ENCODE measurements around the gene SEH1L.
A peak's percentile ranks its signal among the peaks of the same experiment; 100 is the strongest.
"Not testable (repeated sequence)": the region's sequence is repeated elsewhere in the genome, so short reads cannot be mapped to it uniquely, and the experiment has no call there.

Gene SEH1L

DNA sequence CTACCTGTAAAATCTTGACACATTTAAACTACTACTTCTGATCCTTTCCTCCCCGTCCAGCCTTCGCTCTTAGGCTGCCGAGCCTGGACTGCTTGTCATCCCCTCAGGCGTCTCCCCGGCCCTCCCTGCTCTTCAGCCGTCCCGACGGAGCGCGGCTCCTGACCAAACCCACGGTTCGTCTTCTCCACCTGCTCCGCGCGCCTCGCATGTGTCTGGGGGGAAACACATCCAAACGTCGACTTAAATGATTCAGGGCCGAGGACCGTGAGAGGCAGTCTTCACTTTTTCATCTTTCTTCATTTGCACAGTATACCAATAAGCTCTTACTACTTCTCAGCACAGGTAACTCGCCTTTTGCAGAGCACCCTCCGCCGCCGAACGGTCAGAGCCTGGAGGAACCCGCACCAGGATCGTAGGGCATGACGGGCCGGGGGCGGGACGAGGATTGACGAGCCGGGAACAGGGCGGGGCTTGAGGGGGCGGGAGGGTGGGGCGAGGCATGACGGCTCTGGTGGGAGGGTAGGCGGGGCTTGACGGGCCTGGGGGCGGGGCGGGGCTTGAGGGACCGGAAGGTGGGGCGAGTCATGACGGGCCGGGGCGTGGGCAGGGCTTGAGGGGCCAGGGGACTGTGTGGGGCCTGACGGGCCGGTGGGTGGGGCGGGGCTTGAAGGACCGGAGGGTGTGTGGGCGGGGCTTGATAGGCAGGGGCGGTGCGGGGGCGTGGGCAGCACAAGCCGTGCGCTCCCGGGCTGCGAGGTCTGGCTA lies at the start of gene SEH1L:
SEH1L (plus strand) TSS at position 727 of the 765 bp plus-strand sequence. CDS start 111 bp downstream, outside the sequence.
- peak within 1 kb of the TSS; percentile 94 for H3K9ac ChIP-seq (ENCODE audit: low read depth in 1 of 2, low read length in 2 of 2)
- H3K36me3 ChIP-seq (ENCODE audit: control insufficient read depth in 2 of 2, insufficient read depth in 2 of 2, low read length in 2 of 2), result no peaks in the 10 kb centered on the region
- H3K9me3 ChIP-seq (ENCODE audit: control insufficient read depth in 2 of 2, low read length in 2 of 2), result no peaks in the 10 kb centered on the region
- H3K4me1 ChIP-seq (ENCODE audit: control insufficient read depth in 2 of 2, insufficient read depth in 2 of 2, low read length in 2 of 2), result peaks cover 10 to 17% of the 10 kb centered on the region in 2 donors
- H3K27me3 ChIP-seq (ENCODE audit: control insufficient read depth in 2 of 2, insufficient read depth in 2 of 2, low read length in 2 of 2), result no peaks in the 10 kb centered on the region
- peak within 1 kb of the TSS; percentile 88 to 91 for H3K4me3 ChIP-seq (ENCODE audit: low read length in 2 of 2)
- peak within 1 kb of the TSS; percentile 99 for H3K27ac ChIP-seq (ENCODE audit: low read depth in 2 of 2, low read length in 2 of 2)

- H3K9me3 ChIP-seq (ENCODE audit: control insufficient read depth in 2 of 2, low read length in 2 of 2); H3K36me3 ChIP-seq (ENCODE audit: control insufficient read depth in 2 of 2, insufficient read depth in 2 of 2, low read length in 2 of 2); H3K4me1 ChIP-seq (ENCODE audit: control insufficient read depth in 2 of 2, insufficient read depth in 2 of 2, low read length in 2 of 2); H3K27ac ChIP-seq (ENCODE audit: low read depth in 2 of 2, low read length in 2 of 2); H3K4me3 ChIP-seq (ENCODE audit: low read length in 2 of 2); H3K27me3 ChIP-seq (ENCODE audit: control insufficient read depth in 2 of 2, insufficient read depth in 2 of 2, low read length in 2 of 2); H3K9ac ChIP-seq (ENCODE audit: low read depth in 1 of 2, low read length in 2 of 2): not testable (repeated sequence)
Measured at GRCh38 chr18:12901208-12901607, 46.6 kb upstream of the SEH1L start.

DNA sequence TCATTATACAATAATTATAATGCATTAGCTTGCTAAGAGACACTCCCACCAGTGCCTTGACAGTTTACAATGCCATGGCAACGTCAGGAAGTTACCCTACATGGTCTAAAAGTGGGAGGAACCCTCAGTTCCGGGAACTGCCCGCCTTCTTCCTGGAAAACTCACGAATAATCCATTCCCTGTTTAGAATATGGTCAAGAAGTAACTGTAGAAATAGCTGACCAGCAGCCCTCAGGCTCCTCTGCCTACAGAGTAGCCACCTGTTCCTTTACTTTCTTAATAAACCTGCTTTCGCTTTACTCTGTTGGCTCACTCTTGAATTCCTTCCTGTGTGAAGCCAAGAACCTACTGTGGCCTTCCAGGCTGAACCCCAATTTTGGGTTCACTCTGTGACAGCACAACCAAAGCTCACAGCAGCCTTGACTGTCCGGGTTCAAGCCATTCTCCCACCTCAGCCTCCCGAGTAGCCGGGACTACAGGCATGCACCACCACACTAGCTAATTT lies 43.7 kb upstream of the SEH1L start:
- Histone ChIP-seq H3K9me3 (ENCODE audit: control insufficient read depth in 2 of 2, low read length in 2 of 2) (no peaks in the 10 kb centered on the region), H3K9ac (ENCODE audit: low read depth in 1 of 2, low read length in 2 of 2) (no peak overlapping the region), H3K27me3 (ENCODE audit: control insufficient read depth in 2 of 2, insufficient read depth in 2 of 2, low read length in 2 of 2) (peaks cover 3 to 4% of the 10 kb centered on the region in 2 donors), H3K4me3 (ENCODE audit: low read length in 2 of 2) (no peak overlapping the region), H3K36me3 (ENCODE audit: control insufficient read depth in 2 of 2, insufficient read depth in 2 of 2, low read length in 2 of 2) (no peaks in the 10 kb centered on the region), H3K27ac (ENCODE audit: low read depth in 2 of 2, low read length in 2 of 2) (no peak overlapping the region), H3K4me1 (ENCODE audit: control insufficient read depth in 2 of 2, insufficient read depth in 2 of 2, low read length in 2 of 2) (no peaks in the 10 kb centered on the region)

DNA sequence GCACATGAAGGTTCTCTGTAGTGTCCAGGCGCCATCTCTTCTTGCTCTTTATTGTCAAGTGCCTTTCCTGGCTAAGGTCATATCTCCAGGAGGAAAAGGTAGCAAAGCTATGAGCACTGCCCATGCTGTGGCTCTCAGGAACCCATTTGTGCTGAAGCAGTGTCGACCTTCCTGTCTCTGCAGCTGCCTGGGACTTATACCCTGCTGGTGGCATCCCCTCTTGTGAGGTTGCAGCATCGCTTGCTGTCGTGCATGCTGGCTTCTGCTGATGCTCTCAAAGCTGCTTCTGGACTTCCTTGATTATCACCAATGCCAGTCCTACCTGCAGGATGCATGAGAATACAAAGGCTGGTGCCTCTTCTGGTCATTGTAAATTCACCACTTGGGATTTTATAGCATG lies 41.7 kb upstream of the SEH1L start:
- no peaks in the 10 kb centered on the region for H3K36me3 ChIP-seq (ENCODE audit: control insufficient read depth in 2 of 2, insufficient read depth in 2 of 2, low read length in 2 of 2)
- H3K27me3 ChIP-seq (ENCODE audit: control insufficient read depth in 2 of 2, insufficient read depth in 2 of 2, low read length in 2 of 2), result peaks cover 3 to 4% of the 10 kb centered on the region in 2 donors
- no peak overlapping the region for H3K27ac ChIP-seq (ENCODE audit: low read depth in 2 of 2, low read length in 2 of 2)
- no peak overlapping the region for H3K9ac ChIP-seq (ENCODE audit: low read depth in 1 of 2, low read length in 2 of 2)
- no peaks in the 10 kb centered on the region for H3K9me3 ChIP-seq (ENCODE audit: control insufficient read depth in 2 of 2, low read length in 2 of 2)
- H3K4me1 ChIP-seq (ENCODE audit: control insufficient read depth in 2 of 2, insufficient read depth in 2 of 2, low read length in 2 of 2), result no peaks in the 10 kb centered on the region
- no peak overlapping the region for H3K4me3 ChIP-seq (ENCODE audit: low read length in 2 of 2)

GRCh38 chr18:12906773-12907172 lies 41.0 kb upstream of the SEH1L start:
- Histone ChIP-seq H3K9me3 (ENCODE audit: control insufficient read depth in 2 of 2, low read length in 2 of 2) (no peaks in the 10 kb centered on the region), H3K9ac (ENCODE audit: low read depth in 1 of 2, low read length in 2 of 2) (no peak overlapping the region), H3K36me3 (ENCODE audit: control insufficient read depth in 2 of 2, insufficient read depth in 2 of 2, low read length in 2 of 2) (no peaks in the 10 kb centered on the region), H3K4me3 (ENCODE audit: low read length in 2 of 2) (no peak overlapping the region), H3K4me1 (ENCODE audit: control insufficient read depth in 2 of 2, insufficient read depth in 2 of 2, low read length in 2 of 2) (no peaks in the 10 kb centered on the region), H3K27ac (ENCODE audit: low read depth in 2 of 2, low read length in 2 of 2) (no peak overlapping the region), H3K27me3 (ENCODE audit: control insufficient read depth in 2 of 2, insufficient read depth in 2 of 2, low read length in 2 of 2) (peaks cover 3 to 4% of the 10 kb centered on the region in 2 donors)

DNA sequence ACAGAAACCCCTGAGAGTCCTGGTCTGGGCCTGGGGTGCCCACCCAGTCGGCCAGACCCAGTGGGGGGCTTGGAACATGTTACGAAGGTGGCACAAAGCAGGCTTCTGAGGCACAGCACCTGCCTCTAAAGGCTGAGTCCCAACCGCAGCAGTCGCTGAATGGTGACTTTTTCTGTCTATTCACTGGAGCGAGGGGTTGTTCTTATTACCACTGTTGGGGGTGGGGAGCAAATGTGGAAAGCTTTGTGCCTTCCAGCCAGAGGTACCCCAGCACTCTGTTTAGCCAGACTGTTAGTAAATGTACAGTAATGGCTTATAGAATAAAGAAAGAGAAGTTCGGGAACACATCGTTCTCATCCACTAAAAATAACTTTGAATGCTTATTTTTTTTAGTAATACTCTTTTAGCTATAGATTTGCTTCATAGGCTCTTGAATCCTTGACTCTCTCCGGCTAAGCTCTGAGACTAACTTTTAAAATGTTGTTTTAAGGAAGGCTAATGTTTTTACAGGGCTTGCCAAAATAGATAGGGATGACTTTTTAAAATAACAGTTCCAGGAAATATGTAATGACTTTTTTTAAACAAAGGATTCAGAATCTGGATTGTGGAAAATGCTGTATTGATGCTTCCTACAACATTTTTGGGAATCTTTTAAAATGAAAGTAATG lies 40.4 kb upstream of the SEH1L start:
- Histone ChIP-seq H3K9me3 (ENCODE audit: control insufficient read depth in 2 of 2, low read length in 2 of 2) (no peaks in the 10 kb centered on the region), H3K27me3 (ENCODE audit: control insufficient read depth in 2 of 2, insufficient read depth in 2 of 2, low read length in 2 of 2) (peaks cover 3 to 4% of the 10 kb centered on the region in 2 donors), H3K4me1 (ENCODE audit: control insufficient read depth in 2 of 2, insufficient read depth in 2 of 2, low read length in 2 of 2) (no peaks in the 10 kb centered on the region), H3K9ac (ENCODE audit: low read depth in 1 of 2, low read length in 2 of 2) (no peak overlapping the region), H3K36me3 (ENCODE audit: control insufficient read depth in 2 of 2, insufficient read depth in 2 of 2, low read length in 2 of 2) (no peaks in the 10 kb centered on the region), H3K4me3 (ENCODE audit: low read length in 2 of 2) (no peak overlapping the region), H3K27ac (ENCODE audit: low read depth in 2 of 2, low read length in 2 of 2) (no peak overlapping the region)

DNA sequence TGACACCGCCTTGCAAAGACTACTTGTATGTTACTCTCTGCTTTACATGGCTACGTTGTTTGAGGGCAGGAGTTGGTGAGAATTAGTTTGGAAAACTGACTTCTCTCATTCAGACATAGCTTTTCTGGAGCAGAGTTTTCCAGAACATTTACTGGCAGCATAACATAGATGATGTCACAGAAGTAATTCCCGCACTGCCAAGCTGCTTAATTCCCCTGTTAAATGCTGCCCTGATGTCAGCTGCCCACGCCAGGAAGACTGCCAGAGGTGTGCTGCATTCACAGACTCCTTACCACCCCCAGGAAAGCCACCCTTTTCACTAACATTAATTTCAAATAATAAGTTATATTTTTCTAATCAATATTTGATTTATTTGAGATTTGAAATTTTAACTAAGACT lies 39.1 kb upstream of the SEH1L start:
- no peak overlapping the region for H3K27ac ChIP-seq (ENCODE audit: low read depth in 2 of 2, low read length in 2 of 2)
- no peak overlapping the region for H3K4me3 ChIP-seq (ENCODE audit: low read length in 2 of 2)
- no peaks in the 10 kb centered on the region for H3K36me3 ChIP-seq (ENCODE audit: control insufficient read depth in 2 of 2, insufficient read depth in 2 of 2, low read length in 2 of 2)
- peaks cover 3 to 4% of the 10 kb centered on the region in 2 donors for H3K27me3 ChIP-seq (ENCODE audit: control insufficient read depth in 2 of 2, insufficient read depth in 2 of 2, low read length in 2 of 2)
- no peak overlapping the region for H3K9ac ChIP-seq (ENCODE audit: low read depth in 1 of 2, low read length in 2 of 2)
- no peaks in the 10 kb centered on the region for H3K9me3 ChIP-seq (ENCODE audit: control insufficient read depth in 2 of 2, low read length in 2 of 2)
- H3K4me1 ChIP-seq (ENCODE audit: control insufficient read depth in 2 of 2, insufficient read depth in 2 of 2, low read length in 2 of 2), result no peaks in the 10 kb centered on the region

GRCh38 chr18:12911025-12911928 lies 36.5 kb upstream of the SEH1L start:
- H3K4me3 ChIP-seq (ENCODE audit: low read length in 2 of 2), result peak overlapping the region; percentile 43 to 61
- peaks cover 3 to 4% of the 10 kb centered on the region in 2 donors for H3K27me3 ChIP-seq (ENCODE audit: control insufficient read depth in 2 of 2, insufficient read depth in 2 of 2, low read length in 2 of 2)
- peak overlapping the region in 1 of 2 donors; percentile 17 for H3K9ac ChIP-seq (ENCODE audit: low read depth in 1 of 2, low read length in 2 of 2)
- H3K4me1 ChIP-seq (ENCODE audit: control insufficient read depth in 2 of 2, insufficient read depth in 2 of 2, low read length in 2 of 2), result no peaks in the 10 kb centered on the region
- no peaks in the 10 kb centered on the region for H3K9me3 ChIP-seq (ENCODE audit: control insufficient read depth in 2 of 2, low read length in 2 of 2)
- H3K27ac ChIP-seq (ENCODE audit: low read depth in 2 of 2, low read length in 2 of 2), result no peak overlapping the region
- no peaks in the 10 kb centered on the region for H3K36me3 ChIP-seq (ENCODE audit: control insufficient read depth in 2 of 2, insufficient read depth in 2 of 2, low read length in 2 of 2)

GRCh38 chr18:12911929-12912703 lies 35.7 kb upstream of the SEH1L start:
- Histone ChIP-seq H3K27me3 (ENCODE audit: control insufficient read depth in 2 of 2, insufficient read depth in 2 of 2, low read length in 2 of 2) (peaks cover 2 to 4% of the 10 kb centered on the region in 2 donors), H3K27ac (ENCODE audit: low read depth in 2 of 2, low read length in 2 of 2) (no peak overlapping the region), H3K9ac (ENCODE audit: low read depth in 1 of 2, low read length in 2 of 2) (no peak overlapping the region), H3K36me3 (ENCODE audit: control insufficient read depth in 2 of 2, insufficient read depth in 2 of 2, low read length in 2 of 2) (no peaks in the 10 kb centered on the region), H3K4me1 (ENCODE audit: control insufficient read depth in 2 of 2, insufficient read depth in 2 of 2, low read length in 2 of 2) (no peaks in the 10 kb centered on the region), H3K9me3 (ENCODE audit: control insufficient read depth in 2 of 2, low read length in 2 of 2) (no peaks in the 10 kb centered on the region), H3K4me3 (ENCODE audit: low read length in 2 of 2) (no peak overlapping the region)
